Effector memory CD4-positive, alpha-beta T cell (primary cell): Measurements from ENCODE around the gene XAGE3.
"Not testable (repeated sequence)": the region's sequence is repeated elsewhere in the genome, so short reads cannot be mapped to it uniquely, and the experiment has no call there.

ENCODE experiments used
- DNase-seq, 3 donors: peaks; one replicate each; pipeline ENCODE4 v3.0.0-alpha.2; 2020
- H3K27ac ChIP-seq: 2 replicates; pipeline ENCODE4 v1.7.0; 2013; ENCODE audit warnings: mild to moderate bottlenecking, low read length, moderate library complexity; ENCODE audit not compliant: insufficient read depth, poor library complexity, severe bottlenecking
- H3K27me3 ChIP-seq: replicated peaks from 2 replicates; pipeline ENCODE4 v1.7.0; 2013; ENCODE audit warnings: mild to moderate bottlenecking, low read length; ENCODE audit not compliant: insufficient read depth, control insufficient read depth, poor library complexity, severe bottlenecking
- H3K36me3 ChIP-seq: 2 replicates; pipeline ENCODE4 v1.7.0; 2013; ENCODE audit warnings: mild to moderate bottlenecking, low read length, moderate library complexity; ENCODE audit not compliant: control insufficient read depth, insufficient read depth
- H3K4me1 ChIP-seq: 2 replicates; pipeline ENCODE4 v1.7.0; 2013; ENCODE audit warnings: low read length, mild to moderate bottlenecking; ENCODE audit not compliant: control insufficient read depth, insufficient read depth, poor library complexity, severe bottlenecking
- H3K4me3 ChIP-seq: 2 replicates; pipeline ENCODE4 v1.7.0; 2013; ENCODE audit warnings: low read length, low read depth, mild to moderate bottlenecking; ENCODE audit not compliant: insufficient read depth, poor library complexity, severe bottlenecking
- H3K9me3 ChIP-seq: 2 replicates; pipeline ENCODE4 v1.7.0; 2013; ENCODE audit warnings: mild to moderate bottlenecking, low read length, moderate library complexity; ENCODE audit not compliant: control insufficient read depth

XAGE3 gene

GRCh38 chrX:52896438-52896837 is 28.6 kb upstream of the XAGE3 start:
- not testable (repeated sequence) for H3K27me3 ChIP-seq, H3K36me3 ChIP-seq, H3K27ac ChIP-seq, DNase-seq, H3K4me3 ChIP-seq, H3K4me1 ChIP-seq, H3K9me3 ChIP-seq

DNA sequence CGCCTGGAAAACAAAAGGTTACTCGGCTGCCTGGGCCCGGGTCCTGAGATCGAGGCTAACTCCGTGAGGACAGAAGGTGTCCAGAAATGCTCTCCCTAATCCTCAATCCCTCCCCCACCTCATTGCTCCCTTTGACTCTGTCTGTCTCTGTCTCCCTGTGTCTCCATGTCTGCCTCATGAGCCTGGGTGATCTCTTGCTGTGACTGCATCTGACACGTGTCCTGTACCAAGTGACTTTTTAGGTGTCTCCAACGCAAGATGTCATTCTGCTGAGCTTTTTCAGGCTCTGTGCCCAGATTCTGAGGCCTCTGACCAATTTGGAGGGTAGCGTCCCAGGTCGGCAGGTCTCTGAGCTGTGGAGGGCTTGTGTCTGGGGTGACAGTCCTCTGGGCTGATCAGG is 20.2 kb upstream of the XAGE3 start:
- not testable (repeated sequence) for H3K36me3 ChIP-seq, H3K27ac ChIP-seq, H3K4me1 ChIP-seq, H3K4me3 ChIP-seq, H3K9me3 ChIP-seq, H3K27me3 ChIP-seq, DNase-seq

GRCh38 chrX:52887459-52887858 is 19.6 kb upstream of the XAGE3 start:
- H3K27ac ChIP-seq, H3K4me3 ChIP-seq, H3K4me1 ChIP-seq, H3K9me3 ChIP-seq, H3K27me3 ChIP-seq, DNase-seq, H3K36me3 ChIP-seq: not testable (repeated sequence)

GRCh38 chrX:52876386-52876785 is 8.5 kb upstream of the XAGE3 start:
- not testable (repeated sequence) for H3K27ac ChIP-seq, H3K4me1 ChIP-seq, H3K27me3 ChIP-seq, DNase-seq, H3K4me3 ChIP-seq, H3K9me3 ChIP-seq, H3K36me3 ChIP-seq

DNA sequence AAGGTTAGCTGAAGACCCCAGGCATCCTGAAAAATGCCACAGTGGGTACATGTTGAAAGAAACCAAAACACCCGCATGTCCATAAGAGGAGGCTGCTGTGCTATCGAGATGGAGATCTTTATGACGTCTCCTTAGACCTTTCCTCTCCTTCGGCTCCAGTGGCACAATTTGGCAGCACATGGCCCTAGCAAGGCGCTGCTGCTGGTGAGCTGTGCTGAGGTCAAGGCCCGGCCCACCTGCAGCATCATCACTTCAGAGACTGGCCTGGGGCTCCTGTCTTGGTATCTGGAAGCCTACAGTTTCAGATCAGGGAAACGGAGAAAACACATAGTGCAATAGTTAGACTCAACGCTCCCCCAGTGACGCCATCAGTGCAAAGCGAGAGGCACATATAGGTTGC is 7.6 kb upstream of the XAGE3 start:
- not testable (repeated sequence) for H3K9me3 ChIP-seq, H3K36me3 ChIP-seq, H3K4me3 ChIP-seq, H3K4me1 ChIP-seq, DNase-seq, H3K27ac ChIP-seq, H3K27me3 ChIP-seq

DNA sequence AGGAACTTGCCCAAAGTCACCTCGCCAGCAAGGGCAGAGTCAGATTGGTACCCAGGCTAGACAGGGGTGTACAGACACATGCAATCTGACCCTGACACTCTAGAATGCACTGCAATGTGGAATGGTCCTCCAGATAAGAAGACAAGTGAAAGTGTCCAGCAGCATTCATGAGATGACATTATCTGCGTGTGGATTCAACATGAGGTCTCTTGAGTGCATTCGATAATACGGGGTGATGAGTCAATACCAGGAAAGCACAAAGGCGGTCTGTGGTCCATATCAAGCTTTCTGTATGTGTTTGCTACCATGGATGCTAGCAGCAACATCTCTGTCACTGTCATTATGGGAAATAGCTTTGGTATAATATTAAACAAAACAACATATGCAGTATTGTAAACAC is 6.8 kb upstream of the XAGE3 start:
- Histone ChIP-seq H3K4me1 (no peaks in the 10 kb centered on the region), H3K9me3 (no peaks in the 10 kb centered on the region), H3K36me3 (no peaks in the 10 kb centered on the region), H3K4me3 (no peak overlapping the region), H3K27ac (no peak overlapping the region), H3K27me3 (no peaks in the 10 kb centered on the region)
- no peak for DNase-seq

DNA sequence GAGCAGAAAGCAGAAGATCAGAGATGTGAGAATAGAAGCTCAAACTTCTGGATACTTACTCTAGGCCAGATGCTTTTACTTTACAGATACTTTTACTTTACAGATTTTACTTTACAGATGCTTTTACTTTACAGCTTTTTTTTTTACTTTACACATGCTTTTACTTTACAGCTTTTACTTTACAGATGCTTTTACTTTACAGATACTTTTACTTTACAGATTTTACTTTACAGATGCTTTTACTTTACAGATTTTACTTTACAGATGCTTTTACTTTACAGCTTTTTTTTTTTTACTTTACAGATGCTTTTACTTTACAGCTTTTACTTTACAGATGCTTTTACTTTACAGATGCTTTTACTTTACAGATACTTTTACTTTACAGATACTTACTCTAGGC is 5.9 kb upstream of the XAGE3 start:
- not testable (repeated sequence) for H3K36me3 ChIP-seq, H3K9me3 ChIP-seq, H3K27ac ChIP-seq, H3K4me3 ChIP-seq, DNase-seq, H3K27me3 ChIP-seq, H3K4me1 ChIP-seq

DNA sequence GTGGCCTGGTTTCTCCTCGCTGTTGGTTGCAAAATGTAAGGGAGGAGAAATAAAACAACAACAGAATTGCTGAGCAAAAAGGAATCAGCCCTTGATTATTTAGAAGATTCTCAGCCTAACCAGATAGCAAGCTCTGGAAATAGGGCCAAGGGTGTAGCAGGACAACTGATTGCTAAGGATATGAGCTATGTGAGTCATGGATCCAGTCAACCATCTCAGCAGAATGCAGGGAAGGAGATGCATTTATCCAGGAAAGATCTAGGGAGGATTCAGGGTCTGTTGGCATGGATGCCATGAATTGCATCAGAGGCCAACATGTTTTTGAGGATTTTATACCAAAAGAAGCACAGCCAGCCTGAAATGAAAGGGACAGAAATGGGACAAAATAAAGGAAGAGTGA is 2.2 kb upstream of the XAGE3 start:
- Histone ChIP-seq H3K27me3 (no peaks in the 10 kb centered on the region), H3K36me3 (no peaks in the 10 kb centered on the region), H3K4me1 (no peaks in the 10 kb centered on the region), H3K27ac (no peak overlapping the region), H3K9me3 (no peaks in the 10 kb centered on the region), H3K4me3 (no peak overlapping the region)
- no peak for DNase-seq

GRCh38 chrX:52865343-52865998 is 2.4 kb downstream of the XAGE3 start:
- no peak overlapping the region for H3K27ac ChIP-seq
- H3K4me3 ChIP-seq = no peak overlapping the region
- H3K4me1 ChIP-seq = no peaks in the 10 kb centered on the region
- no peaks in the 10 kb centered on the region for H3K9me3 ChIP-seq
- H3K27me3 ChIP-seq = no peaks in the 10 kb centered on the region
- H3K36me3 ChIP-seq = no peaks in the 10 kb centered on the region
- no peak for DNase-seq

- not testable (repeated sequence) for H3K27ac ChIP-seq, H3K36me3 ChIP-seq, H3K4me1 ChIP-seq, H3K27me3 ChIP-seq, H3K4me3 ChIP-seq, DNase-seq, H3K9me3 ChIP-seq
Measured at GRCh38 chrX:52856991-52857525, 10.8 kb downstream of the XAGE3 start.
